ENCODE measurements around the gene FBXO21.
"Not testable (repeated sequence)": the region's sequence is repeated elsewhere in the genome, so short reads cannot be mapped to it uniquely, and the experiment has no call there.

Gene FBXO21

DNA sequence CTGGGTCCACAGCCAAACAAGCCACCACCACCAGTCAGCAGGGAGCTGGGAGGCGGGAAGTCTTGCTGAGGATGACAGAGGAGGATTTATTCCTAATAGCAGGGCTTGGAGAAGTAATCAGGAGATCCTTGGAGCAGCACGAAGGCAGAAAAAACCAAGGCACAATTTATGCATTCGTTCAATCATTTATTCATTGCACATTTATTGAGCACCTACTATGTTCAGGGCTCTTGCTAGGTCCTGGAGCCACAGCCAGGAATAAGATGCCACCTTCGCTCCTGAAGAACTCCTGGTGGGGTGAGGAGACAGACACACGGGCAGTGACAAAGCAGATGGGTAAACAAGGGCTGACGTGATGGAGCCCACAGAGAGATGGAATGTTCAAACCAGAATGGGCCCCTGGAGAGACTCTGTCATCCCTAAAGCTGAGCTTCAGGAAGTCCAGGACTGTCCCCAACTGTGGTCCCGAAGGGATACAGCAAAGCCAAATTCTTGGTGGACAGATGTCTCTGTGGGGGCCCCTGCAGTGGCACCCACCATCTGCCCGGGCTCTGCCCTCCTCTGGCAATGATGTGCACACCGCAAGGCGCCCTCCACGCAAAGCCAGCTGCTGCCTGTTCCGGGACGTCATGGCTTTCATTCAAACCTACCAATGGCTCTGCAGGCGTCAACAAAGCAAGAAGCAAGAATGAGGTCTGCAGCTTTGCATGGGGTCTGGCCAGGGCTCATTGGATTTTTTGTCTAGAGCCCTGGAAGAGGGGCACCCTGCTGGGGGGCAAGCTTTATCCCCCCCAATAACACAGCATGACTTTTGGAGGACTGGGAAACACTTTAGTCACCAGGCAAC lies 88.1 kb downstream of the FBXO21 start:
- no peak for DNase-seq (ENCODE audit: low read depth)

DNA sequence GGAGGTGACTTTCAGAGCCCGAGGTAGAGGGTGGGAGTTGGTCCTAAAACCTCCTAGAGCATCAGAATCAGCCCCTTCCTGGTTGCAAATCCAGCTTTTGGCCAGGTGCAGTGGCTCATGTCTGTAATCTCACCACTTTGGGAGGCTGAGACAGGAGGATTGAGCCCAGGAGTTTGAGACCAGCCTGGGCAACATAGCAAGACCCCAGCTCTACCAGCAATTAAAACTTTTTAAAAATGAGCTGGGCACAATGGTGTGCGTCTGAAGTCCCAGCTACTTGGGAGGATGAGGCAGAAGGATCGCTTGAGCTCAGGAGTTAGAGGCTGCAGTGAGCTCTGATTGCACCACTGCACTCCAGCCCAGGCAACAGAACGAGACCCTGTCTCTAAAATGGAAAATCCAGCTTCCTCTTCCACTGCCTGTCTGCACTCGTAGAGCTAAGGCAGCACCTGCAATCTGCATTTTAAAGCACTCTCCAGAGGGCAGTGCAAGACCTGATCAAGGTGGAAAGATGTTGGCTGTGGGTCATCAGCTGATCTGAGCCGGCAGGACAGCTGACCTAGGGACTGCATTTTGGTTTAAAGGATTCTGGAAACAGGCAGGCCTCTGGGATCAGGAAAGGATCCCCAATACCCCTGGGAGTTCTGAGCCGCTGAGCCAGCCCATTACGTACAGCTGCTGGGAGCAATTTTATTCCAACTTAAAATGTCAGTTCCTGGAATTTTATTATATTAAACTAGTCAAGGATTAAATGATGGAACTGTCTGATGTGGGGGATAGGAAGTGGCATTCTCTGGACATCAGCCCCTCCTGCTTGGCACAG lies 89.2 kb downstream of the FBXO21 start:
- no peak for DNase-seq (ENCODE audit: low read depth)

DNA sequence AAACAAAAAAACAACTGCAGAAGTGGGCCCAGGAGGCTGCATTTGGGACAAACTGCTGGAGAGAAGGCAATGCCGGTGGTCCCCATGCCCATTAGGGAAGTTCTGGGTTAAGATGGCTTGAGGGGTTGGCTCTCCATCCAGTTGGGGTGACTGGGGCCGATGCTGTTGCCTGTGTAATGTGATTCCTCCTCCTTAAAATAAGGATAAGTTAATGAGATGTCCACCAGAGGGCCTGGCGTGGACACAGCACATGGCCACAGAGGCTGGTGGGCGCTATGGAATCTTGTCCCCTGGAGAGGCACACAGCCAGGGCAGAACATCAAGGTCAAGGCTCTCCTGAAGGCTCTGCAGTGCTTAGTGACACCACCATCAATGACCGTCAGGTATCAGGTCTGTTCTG lies 90.0 kb downstream of the FBXO21 start:
- DNase-seq (ENCODE audit: low read depth) = no peak

DNA sequence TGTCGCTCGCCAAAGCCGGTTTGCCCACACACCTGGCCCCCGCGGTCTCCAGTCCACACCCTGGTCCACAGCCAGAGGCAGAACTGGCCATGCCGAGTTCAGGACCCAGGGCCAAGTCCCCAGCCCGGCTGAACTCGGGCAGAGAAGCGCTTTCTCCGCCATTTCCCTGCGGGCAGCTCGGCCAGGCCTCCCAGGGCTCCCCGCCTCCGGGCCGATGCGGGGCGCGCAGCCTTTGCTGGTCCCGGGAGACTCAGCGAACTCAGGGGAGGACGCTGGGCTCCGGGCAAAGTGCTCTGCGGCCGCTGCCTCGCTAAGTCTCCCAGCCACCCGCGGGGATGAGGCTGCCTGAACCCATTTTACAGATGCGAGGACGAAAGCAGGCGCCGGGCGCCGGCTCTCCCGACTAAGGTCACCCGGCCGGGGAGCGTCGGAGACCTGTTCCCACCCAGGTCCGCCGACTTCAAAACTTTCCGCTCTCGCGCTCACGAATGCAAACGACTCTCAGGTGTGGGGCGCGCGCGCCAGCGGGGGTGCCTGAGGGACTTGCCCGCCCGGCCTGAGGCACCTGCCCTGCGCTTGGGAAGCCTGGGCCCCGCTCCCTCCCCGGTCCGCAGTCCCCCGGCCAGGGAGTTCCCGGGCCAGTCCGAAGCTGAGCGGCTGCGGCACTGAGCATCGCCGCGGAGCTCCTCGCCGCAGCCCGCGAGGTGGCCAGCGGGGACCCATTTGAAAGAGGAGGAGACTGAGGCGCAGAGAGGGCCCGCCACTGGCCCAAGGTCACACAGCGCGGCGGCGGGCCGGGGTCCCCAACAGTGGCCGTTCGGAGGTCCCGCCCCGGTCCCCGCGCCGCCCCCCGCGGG lies 91.7 kb downstream of the FBXO21 start:
- DNase-seq (ENCODE audit: low read depth) = no peak

DNA sequence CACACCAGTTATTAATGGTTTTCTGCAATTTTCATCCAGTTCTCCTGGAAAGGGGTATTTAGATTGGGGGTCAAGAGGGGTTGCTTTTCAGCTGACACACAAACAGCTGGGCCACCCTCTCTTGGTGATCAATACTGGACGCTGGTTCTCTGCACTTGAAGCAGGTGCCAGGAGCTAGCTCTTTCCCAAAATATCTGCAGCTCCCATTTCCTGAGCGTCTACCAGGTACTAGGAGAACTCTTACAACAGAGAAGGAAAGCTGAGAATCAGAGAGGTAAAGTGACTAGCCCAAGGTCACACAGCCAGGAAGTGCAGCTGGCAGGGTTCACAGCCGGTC lies 92.3 kb downstream of the FBXO21 start:
- no peak for DNase-seq (ENCODE audit: low read depth)

DNA sequence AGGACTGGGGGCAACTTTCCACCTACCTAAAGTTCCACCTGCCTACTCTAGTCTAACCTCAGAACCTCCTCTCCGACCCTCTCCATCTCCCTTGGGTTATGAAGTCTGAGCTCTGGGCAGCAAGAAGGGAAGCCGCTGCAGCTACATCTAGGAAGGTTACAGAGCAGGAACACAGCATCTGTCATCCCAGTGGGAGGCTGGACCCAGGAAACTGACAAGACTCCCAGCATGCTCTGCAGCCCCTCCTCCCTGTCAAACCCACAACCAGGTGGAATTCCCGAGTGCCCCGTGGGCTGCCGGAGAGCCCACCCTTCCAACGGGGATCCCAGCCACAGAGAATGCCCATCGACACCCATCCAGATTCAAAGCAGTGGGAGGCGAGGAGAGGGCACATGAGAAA lies 93.1 kb downstream of the FBXO21 start:
- no peak for DNase-seq (ENCODE audit: low read depth)

DNA sequence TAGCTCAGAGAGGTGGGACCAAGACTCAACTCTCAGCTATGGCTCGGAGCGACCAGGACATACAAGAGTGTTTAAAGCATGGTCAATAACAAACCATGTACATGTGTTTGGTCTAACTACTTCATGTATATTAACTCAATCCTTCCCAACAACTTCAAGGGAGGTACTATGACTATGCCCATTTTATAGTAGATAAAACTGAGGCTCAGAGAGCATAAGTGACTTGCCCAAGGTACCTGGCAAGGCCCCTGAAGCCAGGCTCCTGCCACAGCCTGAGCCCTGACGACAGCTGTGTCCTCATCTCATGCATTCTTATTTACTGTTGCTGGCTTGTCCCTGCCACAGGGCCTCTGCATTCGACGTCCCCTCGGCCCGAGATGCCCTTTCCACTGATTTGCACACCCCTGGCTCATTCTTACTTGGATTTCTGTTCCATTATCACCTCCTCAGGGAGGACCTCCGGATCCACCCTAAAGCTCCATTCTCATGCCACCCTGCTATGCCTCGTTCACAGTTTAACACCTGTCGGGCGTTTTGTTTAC lies 93.7 kb downstream of the FBXO21 start:
- no peak for DNase-seq (ENCODE audit: low read depth)

DNA sequence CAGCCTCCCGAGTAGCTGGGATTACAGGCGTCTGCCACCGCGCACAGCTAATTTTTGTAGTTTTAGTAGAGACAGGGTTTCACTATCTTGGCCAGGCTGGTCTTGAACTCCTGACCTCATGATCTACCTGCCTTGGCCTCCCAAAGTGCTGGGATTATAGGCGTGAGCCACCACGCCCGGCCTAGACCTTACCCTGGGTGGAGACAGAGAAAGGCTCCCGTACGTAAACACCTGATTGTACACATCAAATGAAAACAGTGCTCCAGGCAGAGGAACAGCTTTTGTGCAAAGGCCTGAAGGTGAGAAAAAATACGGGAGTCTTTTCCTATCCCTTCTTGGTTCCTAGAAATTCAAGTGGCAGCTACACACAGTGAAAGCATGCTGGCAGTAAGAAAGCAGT lies 95.1 kb downstream of the FBXO21 start:
- not testable (repeated sequence) for DNase-seq (ENCODE audit: low read depth)

DNA sequence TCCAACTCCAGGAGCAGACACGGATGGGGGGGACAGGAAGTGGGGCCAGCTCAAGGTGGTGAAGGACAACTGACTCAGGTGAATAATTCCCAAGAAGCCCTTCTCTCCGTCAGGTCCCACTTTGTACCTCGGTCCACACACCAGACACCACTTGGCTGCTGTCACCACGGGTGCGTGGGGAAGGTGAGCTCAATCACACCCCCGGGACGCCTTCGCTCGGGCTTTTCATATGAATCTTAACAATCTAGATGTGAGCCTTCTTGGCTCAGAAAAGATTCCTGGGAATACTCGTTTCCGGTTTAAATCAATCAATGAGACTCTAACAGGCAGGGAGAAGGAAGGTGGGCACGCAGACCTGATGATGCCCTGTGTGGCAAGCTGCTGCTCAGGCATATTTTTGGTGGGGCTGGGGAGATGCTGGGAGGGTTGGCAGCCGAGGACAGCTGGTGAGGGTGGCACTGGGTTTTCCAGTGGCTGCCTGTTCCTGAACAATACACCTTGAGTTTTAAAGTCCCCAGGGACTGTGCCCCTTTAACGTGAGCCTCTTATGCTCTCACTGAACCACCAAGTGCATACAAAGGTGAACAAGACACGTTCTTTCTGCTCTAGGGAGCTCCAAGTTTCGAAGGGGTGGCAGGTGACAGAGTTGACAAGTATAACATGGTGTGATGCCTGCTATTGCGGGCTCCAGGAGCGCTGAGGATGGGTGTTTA lies 96.2 kb downstream of the FBXO21 start:
- no peak for DNase-seq (ENCODE audit: low read depth)

DNA sequence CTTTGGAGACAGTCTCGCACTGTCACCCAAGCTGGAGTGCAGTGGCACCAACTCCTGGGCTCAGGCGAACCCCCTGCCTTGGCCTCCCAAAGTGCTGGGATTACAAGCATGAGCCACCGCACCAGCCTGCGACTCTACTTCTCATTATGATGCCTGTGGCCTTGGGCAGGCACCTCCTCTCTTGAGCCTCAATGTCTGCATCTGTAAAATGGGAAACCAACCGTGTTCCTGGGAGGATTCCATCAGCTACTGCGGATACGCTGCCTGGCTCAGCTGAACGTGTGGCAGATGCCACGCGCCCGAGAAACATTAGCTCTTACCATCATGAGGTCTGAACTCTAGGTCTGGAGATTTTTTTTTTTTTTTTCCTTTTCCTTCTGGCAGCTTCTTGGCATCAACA lies 96.8 kb downstream of the FBXO21 start:
- no peak for DNase-seq (ENCODE audit: low read depth)

DNA sequence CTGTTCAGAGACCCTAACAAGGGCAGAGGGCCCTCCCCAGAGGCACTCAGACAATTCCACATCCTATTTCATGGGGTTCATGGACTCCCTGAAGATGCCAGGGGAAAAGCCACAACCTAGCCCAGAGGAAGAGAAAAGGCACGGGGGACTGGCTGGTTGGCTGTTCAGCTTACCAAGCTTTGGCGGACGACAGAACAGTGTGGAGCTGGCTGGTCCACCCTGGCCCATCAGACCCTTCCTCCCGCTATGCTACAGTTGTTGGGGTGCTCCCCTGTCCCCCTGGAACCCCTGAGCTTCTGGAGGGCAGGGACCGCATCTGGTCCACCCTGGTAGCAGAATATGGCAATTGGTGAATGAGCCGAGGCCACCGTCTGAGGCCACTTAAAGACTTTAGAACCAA lies 97.4 kb downstream of the FBXO21 start:
- no peak for DNase-seq (ENCODE audit: low read depth)

DNA sequence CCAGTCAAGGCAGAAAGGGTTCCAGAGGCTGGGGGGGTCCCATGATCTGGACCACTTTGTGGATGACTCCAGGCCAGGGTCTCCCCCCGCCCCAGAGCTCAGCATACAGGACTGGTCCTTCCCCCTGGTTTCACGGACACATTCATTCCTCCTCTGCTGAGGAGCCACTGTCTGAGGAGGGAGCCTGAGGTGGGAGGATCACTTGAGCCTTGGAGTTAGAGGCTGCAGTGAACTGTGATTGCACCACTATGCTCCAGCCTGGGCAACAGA lies 97.8 kb downstream of the FBXO21 start:
- DNase-seq (ENCODE audit: low read depth) = no peak
